GM21423 (cell line): ENCODE results near the gene TOP3B.
"Not testable (repeated sequence)": the region's sequence is repeated elsewhere in the genome, so short reads cannot be mapped to it uniquely, and the experiment has no call there.

Source experiments
- ATAC-seq: cut with Tn5 transposase; IDR thresholded peaks from one replicate; pipeline ENCODE4 v1.9.1; 2021; ENCODE audit warnings: mild to moderate bottlenecking, moderate library complexity; ENCODE audit not compliant: unreplicated experiment

Gene TOP3B

DNA sequence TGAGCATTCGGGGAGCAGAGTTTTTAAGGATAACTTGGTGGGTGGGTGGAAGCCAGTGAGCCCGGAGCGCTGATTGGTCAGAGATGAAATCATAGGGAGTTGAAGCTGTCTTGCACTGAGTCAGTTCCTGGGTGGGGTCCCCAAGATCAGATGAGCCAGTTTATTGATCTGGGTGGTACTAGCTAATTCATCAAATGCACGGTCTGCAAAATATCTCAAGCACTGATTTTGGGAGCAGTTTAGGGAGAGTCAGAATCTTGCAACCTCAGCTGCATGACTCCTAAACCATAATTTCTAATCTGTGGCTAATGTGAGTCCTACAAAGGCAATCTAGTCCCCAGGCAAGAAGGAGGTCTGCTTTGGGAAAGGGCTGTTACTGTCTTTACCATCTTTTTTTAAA, 72.2 kb downstream of the TOP3B start:
- not testable (repeated sequence) for ATAC-seq

DNA sequence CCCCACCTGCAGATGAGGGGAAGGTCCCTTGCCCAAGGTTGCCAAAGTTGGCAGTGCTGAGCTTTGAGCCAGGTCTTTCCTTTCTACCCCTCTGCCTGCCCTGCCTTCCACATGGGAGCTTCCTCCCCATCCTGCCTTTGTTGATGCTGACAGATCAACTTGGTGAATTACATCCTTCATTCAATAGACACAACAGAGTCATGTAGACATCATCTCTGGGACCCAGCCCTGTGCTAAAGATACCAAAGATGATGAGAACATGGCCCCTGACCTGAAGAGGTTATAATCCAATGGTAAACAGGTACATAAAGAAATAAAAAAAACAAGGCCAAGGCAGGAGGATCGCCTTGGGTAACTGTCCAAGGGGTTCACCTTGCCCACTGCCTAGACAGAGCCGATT, 72.7 kb downstream of the TOP3B start:
- no peak for ATAC-seq

DNA sequence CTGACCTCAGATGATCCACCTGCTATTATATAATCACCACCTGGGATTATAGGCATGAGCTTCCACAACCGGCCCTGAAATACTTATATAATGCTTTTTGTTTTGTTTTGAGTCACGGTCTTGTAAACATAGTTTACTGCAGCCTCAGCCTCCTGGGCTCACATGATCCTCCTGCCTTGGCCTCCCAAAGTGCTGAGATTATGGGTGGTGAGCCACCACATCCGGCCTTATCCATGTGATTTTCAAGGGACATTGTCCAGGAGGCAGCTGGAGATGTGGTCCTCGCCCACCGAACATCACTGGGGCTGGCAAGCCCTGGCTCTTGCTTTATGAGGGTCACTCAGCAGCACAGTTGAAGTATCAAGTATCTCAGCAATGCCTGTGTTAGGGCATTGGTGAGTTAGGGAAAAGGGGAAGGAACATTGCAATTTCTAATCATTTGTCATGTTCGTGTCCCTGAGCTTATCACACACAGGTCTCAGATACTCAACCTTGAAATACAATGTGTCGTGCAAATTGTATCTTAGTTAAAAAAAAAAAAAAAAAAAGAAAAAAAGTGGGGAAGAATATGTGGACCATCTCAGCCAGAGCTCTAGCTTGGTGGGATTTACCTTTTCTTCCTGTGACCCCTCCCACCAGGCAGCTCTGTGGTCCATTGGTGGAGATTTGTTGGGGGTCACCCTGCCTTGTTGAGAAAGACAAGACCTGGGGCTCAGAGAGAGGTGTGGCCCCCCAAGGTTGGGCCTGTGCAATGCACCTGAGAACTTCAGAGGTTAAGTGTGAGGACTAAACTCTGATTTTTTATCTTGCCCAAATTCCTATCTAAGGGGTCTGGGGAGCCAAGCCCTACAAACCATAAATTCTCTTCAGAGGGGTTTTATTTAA, 74.7 kb downstream of the TOP3B start:
- no peak for ATAC-seq
